HCT116 (cell line): ENCODE data around the gene CSNK1D. TPM values are rescaled to one million over a fixed set of nuclear protein-coding genes. Genes with fewer than 3 reads are reported as not detected.
A peak's percentile ranks its signal among the peaks of the same experiment; 100 is the strongest.

ENCODE experiments used
- ATAC-seq: fragments of 200-7000 bp; cut with Tn5 transposase; 2 replicates; pipeline ENCODE4 v1.9.1; 2020; ENCODE audit warnings: mild to moderate bottlenecking, moderate library complexity
- BruUV-seq: library from RNA; stranded (reverse); fragments of 400-500 nt; replicated peaks from 2 replicates; lab custom pipeline; 2021; lab: Mats Ljungman, UMichigan
- CTCF ChIA-PET: fragments of 300-600 bp; sonication (Branson Sonifier 250); formaldehyde crosslinking; loops from one replicate; lab custom pipeline; 2021; ENCODE audit warnings: antibody characterized with exemption; lab: Charles Lee
- POLR2A ChIA-PET: fragments of 300-600, 350-600 bp; sonication (Branson Sonifier 250); formaldehyde crosslinking; loops from one replicate; lab custom pipeline; 2021; ENCODE audit warnings: antibody characterized with exemption; lab: Charles Lee
- RAD21 ChIA-PET, 2 experiments: fragments of 300-600 bp; sonication (Branson Sonifier 250); formaldehyde crosslinking; loops; one replicate each; lab custom pipeline; 2023; ENCODE audit warnings: low total read pairs in 2 of 2; ENCODE audit not compliant: uncharacterized antibody in 2 of 2, unreplicated experiment in 2 of 2, low non-redundant PET in 1 of 2; lab: Charles Lee
- DNase-seq: peaks from one replicate; pipeline ENCODE4 v3.0.0-alpha.2; 2010; ENCODE audit warnings: low read depth, low spot score
- H2AFZ ChIP-seq: fragments of 200-600 bp; shearing (Covaris generic), sonication (generic); 2 replicates; pipeline ENCODE4 v1.6.1; 2017; ENCODE audit warnings: low read depth, mixed run types, mixed read lengths, antibody characterized with exemption, low read length; ENCODE audit not compliant: poor library complexity, severe bottlenecking
- H3K27ac ChIP-seq: 2 replicates; pipeline ENCODE4 v1.5.1; 2012; ENCODE audit warnings: low read depth, low read length
- H3K27me3 ChIP-seq: fragments of 200-600 bp; sonication (generic); 2 replicates; pipeline ENCODE4 v1.6.1; 2016; ENCODE audit warnings: mixed run types, low read length, mixed read lengths; ENCODE audit not compliant: insufficient read depth
- H3K36me3 ChIP-seq, 2 experiments: fragments of 200-500 bp in 1 of 2; fragments of 200-600 bp in 1 of 2; sonication (Bioruptor generic) in 1 of 2; sonication (generic) in 1 of 2; 2 replicates each; pipeline versions ENCODE4 v1.5.1 to v1.6.1; 2014 to 2016; ENCODE audit warnings: low read length in 2 of 2, inconsistent platforms in 1 of 2, mixed read lengths in 1 of 2, mixed run types in 1 of 2; ENCODE audit not compliant: insufficient read depth in 2 of 2, control insufficient read depth in 1 of 2
- H3K4me1 ChIP-seq, 2 experiments: fragments of 200-600 bp in 1 of 2; sonication (generic) in 1 of 2; 2 replicates each; pipeline versions ENCODE4 v1.5.1 to v1.6.1; 2012 to 2017; ENCODE audit warnings: low read length in 2 of 2, inconsistent platforms in 1 of 2, mild to moderate bottlenecking in 1 of 2, mixed read lengths in 1 of 2, mixed run types in 1 of 2, moderate library complexity in 1 of 2; ENCODE audit not compliant: insufficient read depth in 2 of 2, control insufficient read depth in 1 of 2
- H3K4me2 ChIP-seq: fragments of 200-600 bp; sonication (generic); 2 replicates; pipeline ENCODE4 v1.6.1; 2017; ENCODE audit warnings: mixed run types, low read length, mixed read lengths
- H3K4me3 ChIP-seq, 2 experiments: fragments of 200-600 bp in 1 of 2; sonication (generic) in 1 of 2; replicated peaks in 1 of 2; 2 replicates each; pipeline ENCODE4 v1.5.1; 2011 to 2016; ENCODE audit warnings: low read length in 2 of 2, control low read depth in 1 of 2, low read depth in 1 of 2, mild to moderate bottlenecking in 1 of 2, mixed read lengths in 1 of 2, mixed run types in 1 of 2
- H3K79me2 ChIP-seq: fragments of 200-600 bp; sonication (generic); 2 replicates; pipeline ENCODE4 v1.6.1; 2017; ENCODE audit warnings: mild to moderate bottlenecking, mixed run types, low read length, moderate library complexity, mixed read lengths; ENCODE audit not compliant: insufficient read depth
- H3K9ac ChIP-seq: fragments of 200-600 bp; sonication (generic); 2 replicates; pipeline ENCODE4 v1.6.1; 2016; ENCODE audit warnings: low read length, mixed read lengths
- H3K9me2 ChIP-seq: fragments of 200-600 bp; sonication (generic), shearing (Covaris generic); 2 replicates; pipeline ENCODE4 v1.6.1; 2017; ENCODE audit warnings: mixed run types, mild to moderate bottlenecking, moderate library complexity; ENCODE audit not compliant: insufficient read depth
- H3K9me3 ChIP-seq, 2 experiments: fragments of 200-500 bp in 1 of 2; fragments of 200-600 bp in 1 of 2; sonication (Bioruptor generic) in 1 of 2; sonication (generic) in 1 of 2; 2 replicates each; pipeline ENCODE4 v1.6.1; 2014 to 2017; ENCODE audit warnings: low read length in 2 of 2, mixed read lengths in 2 of 2, inconsistent platforms in 1 of 2, low read depth in 1 of 2, mild to moderate bottlenecking in 1 of 2, mixed run types in 1 of 2, moderate library complexity in 1 of 2; ENCODE audit not compliant: control insufficient read depth in 1 of 2, insufficient read depth in 1 of 2
- H4K20me1 ChIP-seq: fragments of 200-600 bp; sonication (generic), shearing (Covaris generic); 2 replicates; pipeline ENCODE4 v1.6.1; 2017; ENCODE audit warnings: mixed run types, mild to moderate bottlenecking, moderate library complexity; ENCODE audit not compliant: insufficient read depth
- CEBPB ChIP-seq: IDR thresholded peaks from 2 replicates; pipeline ENCODE4 v1.6.1; 2012; ENCODE audit warnings: low read depth
- EGR1 ChIP-seq: IDR thresholded peaks from 2 replicates; pipeline ENCODE4 v1.6.1; 2012; ENCODE audit warnings: low read depth
- EZH2phosphoT487 ChIP-seq: fragments of 200-600 bp; IDR thresholded peaks from 2 replicates; pipeline ENCODE4 v1.6.1; 2018; ENCODE audit warnings: antibody characterized with exemption, borderline replicate concordance
- JUND ChIP-seq: IDR thresholded peaks from 2 replicates; pipeline ENCODE4 v1.6.1; 2012
- MAX ChIP-seq: IDR thresholded peaks from 2 replicates; pipeline ENCODE4 v1.6.1; 2012
- POLR2AphosphoS5 ChIP-seq: IDR thresholded peaks from 2 replicates; pipeline ENCODE4 v1.6.1; 2011; ENCODE audit warnings: mild to moderate bottlenecking, low read depth, low read length, moderate library complexity
- YY1 ChIP-seq: IDR thresholded peaks from 2 replicates; pipeline ENCODE4 v1.6.1; 2011; ENCODE audit warnings: low read length, low read depth, moderate library complexity, mild to moderate bottlenecking; ENCODE audit not compliant: insufficient replicate concordance; ENCODE audit errors: extremely low read depth
- ZBTB33 ChIP-seq: IDR thresholded peaks from 2 replicates; pipeline ENCODE4 v1.6.1; 2011; ENCODE audit warnings: mild to moderate bottlenecking, low read length, moderate library complexity; ENCODE audit not compliant: insufficient replicate concordance; ENCODE audit errors: extremely low read depth
- ZNF274 ChIP-seq: fragments of 200-500 bp; sonication (Bioruptor generic); IDR thresholded peaks from 2 replicates; pipeline ENCODE4 v1.6.1; 2014; ENCODE audit warnings: mild to moderate bottlenecking, low read depth, low read length, inconsistent platforms
- intact Hi-C: fragments of 100-400 bp; cut with micrococcal nuclease; formaldehyde crosslinking; loops from 2 replicates; pipeline ENCODE4 v1.10.0; 2022
- total RNA-seq: library from RNA; stranded (reverse); gene quantifications from one replicate; pipeline ENCODE4 v1.2.1, GENCODE V29; 2021; ENCODE audit not compliant: unreplicated experiment
- TF ChIP-seq, protein P1 (sequence below): IDR thresholded peaks from 2 replicates; pipeline ENCODE4 v1.6.1; 2012

The CSNK1D gene
- total RNA-seq, 1 experiment from 2014 or later = 176 TPM

- H3K4me1 ChIP-seq = peaks cover 14 to 34% of the 10 kb centered on the region in 2 experiments
- no peak overlapping the region for H3K4me3 ChIP-seq
- H3K36me3 ChIP-seq = peaks cover 55 to 96% of the 10 kb centered on the region in 2 experiments
- H3K9ac ChIP-seq = peak overlapping the region; percentile 55
- TF ChIP-seq ZNF274 = no peak
- 0 out of 2 replicates have a peak, but pooled peaks have one; percentile 26 for TF ChIP-seq POLR2AphosphoS5
- peaks cover 15% of the 10 kb centered on the region; the same call in 1 of the 2 replicates for H4K20me1 ChIP-seq
- H3K27me3 ChIP-seq = no peaks in the 10 kb centered on the region
- ATAC-seq (no peak), DNase-seq (no peak)
- POLR2A ChIA-PET = no interaction called here
- H2AFZ ChIP-seq = no peak overlapping the region
- peak overlapping the region; percentile 75 for H3K27ac ChIP-seq
- BruUV-seq = no TSS peak
- peaks cover 93% of the 10 kb centered on the region for H3K79me2 ChIP-seq
- intact Hi-C loops = no loop called here
- RAD21 ChIA-PET = no interaction called here
- H3K9me3 ChIP-seq = no peaks in the 10 kb centered on the region
- CTCF ChIA-PET = no interaction called here
- H3K9me2 ChIP-seq = no peaks in the 10 kb centered on the region
- H3K4me2 ChIP-seq = peak overlapping the region; percentile 70
Observed at GRCh38 chr17:82247856-82248671, 25.4 kb downstream of the CSNK1D start.

GRCh38 chr17:82247182-82247823, 26.2 kb downstream of the CSNK1D start:
- H3K4me3 ChIP-seq = 0 out of 4 replicates have a peak overlapping the region, but pooled peaks of 1 of the 2 experiments have one; percentile 0
- H4K20me1 ChIP-seq = peaks cover 23% of the 10 kb centered on the region; the same call in 1 of the 2 replicates
- DNase-seq = no peak
- POLR2A ChIA-PET = interaction anchor here (0.9 to 1.3 kb wide), 3 partner anchors 9 to 45 kb away, joined by 3 to 5 read pairs (median 5); no protein-coding TSS in a partner anchor
- H3K27ac ChIP-seq = peak overlapping the region; percentile 75
- RAD21 ChIA-PET = no interaction called here
- H3K4me1 ChIP-seq = peaks cover 14 to 36% of the 10 kb centered on the region in 2 experiments
- no peak for ATAC-seq
- peak overlapping the region; percentile 70 for H3K4me2 ChIP-seq
- H3K27me3 ChIP-seq = no peaks in the 10 kb centered on the region
- H3K9me2 ChIP-seq = no peaks in the 10 kb centered on the region
- intact Hi-C loops = no loop called here
- peaks cover 51 to 96% of the 10 kb centered on the region in 2 experiments for H3K36me3 ChIP-seq
- H3K9ac ChIP-seq = peak overlapping the region; percentile 55
- BruUV-seq = TSS peak; percentile 8
- CTCF ChIA-PET = interaction anchor here (0.8 to 1.2 kb wide), 3 partner anchors 11 to 53 kb away, joined by 3 to 6 read pairs (median 4); no protein-coding TSS in a partner anchor
- H3K79me2 ChIP-seq = peaks cover 88% of the 10 kb centered on the region
- H3K9me3 ChIP-seq = no peaks in the 10 kb centered on the region
- no peak overlapping the region for H2AFZ ChIP-seq
- no peak for TF ChIP-seq EZH2phosphoT487
- no peak for TF ChIP-seq YY1
- TF ChIP-seq, protein P1, sequence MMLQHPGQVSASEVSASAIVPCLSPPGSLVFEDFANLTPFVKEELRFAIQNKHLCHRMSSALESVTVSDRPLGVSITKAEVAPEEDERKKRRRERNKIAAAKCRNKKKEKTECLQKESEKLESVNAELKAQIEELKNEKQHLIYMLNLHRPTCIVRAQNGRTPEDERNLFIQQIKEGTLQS = no peak
- no peak for TF ChIP-seq JUND
- TF ChIP-seq CEBPB = no peak
- no peak for TF ChIP-seq EGR1
- TF ChIP-seq ZBTB33 = no peak
- TF ChIP-seq MAX = no peak; the same call in 1 of the 2 replicates
